Mammary epithelial cell (primary cell): Measurements from ENCODE around the gene RTTN.

Source experiments
- CTCF ChIP-seq, 2 donors: IDR thresholded peaks in 1 of 2; conservative IDR thresholded peaks in 1 of 2; 2 replicates each; pipeline ENCODE4 v1.5.1; 2011 to 2012; ENCODE audit warnings: inconsistent platforms in 2 of 2, low read length in 2 of 2, mild to moderate bottlenecking in 2 of 2, control low read depth in 1 of 2, low read depth in 1 of 2; ENCODE audit not compliant: insufficient read depth in 1 of 2; ENCODE audit errors: extremely low read depth in 1 of 2
- EZH2 ChIP-seq: IDR thresholded peaks from 2 replicates; pipeline ENCODE4 v1.6.1; 2012; ENCODE audit warnings: low read length, inconsistent platforms, borderline replicate concordance

DNA sequence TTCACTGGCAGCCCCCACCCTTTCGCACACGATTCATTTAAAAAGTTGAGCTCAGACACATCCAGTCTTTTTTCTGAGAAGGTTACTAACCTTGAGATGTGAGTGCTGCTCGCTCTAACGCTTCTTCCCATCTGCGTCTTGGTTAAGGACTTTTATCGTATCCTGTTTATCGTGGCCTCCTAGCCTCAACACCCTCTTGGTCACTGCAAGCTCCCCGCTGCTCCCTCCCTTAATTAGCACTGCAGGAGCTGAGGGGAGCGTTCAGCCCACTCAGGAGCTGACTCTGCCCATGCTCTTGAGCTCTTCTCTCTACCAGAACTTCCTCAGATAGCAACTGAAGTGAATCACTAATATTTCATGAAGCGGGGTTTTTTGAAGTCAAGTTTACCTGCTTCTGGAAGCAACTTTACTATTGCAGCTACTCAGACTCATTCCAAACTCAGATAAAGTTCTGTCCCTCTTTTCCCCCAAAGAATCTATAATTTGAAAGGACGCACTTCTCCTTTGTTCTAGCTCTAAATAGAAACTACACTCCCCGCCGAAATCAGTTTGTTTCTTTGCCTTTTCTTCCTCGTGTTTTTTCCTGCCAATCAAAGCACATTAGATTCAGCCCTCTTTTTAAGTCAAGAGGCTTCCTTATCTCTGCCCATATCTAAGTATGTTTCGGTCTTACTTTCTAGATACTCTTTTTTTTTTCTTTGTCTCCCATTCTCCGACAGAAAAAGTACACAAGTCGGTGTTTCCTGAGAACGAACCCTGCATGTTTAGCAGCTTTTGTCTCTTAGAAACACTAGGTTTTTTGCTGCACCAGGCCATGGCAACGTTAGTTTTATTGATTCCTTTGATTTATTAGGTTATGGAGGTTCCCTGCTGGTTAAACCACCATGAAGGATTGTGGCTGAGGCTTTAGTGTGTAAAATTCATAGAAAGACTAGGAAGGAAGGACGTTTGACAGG, 248.5 kb downstream of the RTTN start:
- TF ChIP-seq CTCF (conservative IDR thresholded peaks at IDR 0.05 in 1 of 2, IDR thresholded peaks at IDR 0.05 in 1 of 2; ENCODE audit: extremely low read depth in 1 of 2, insufficient read depth in 1 of 2, low read depth in 1 of 2, low read length in 2 of 2): no peak
- no peak for TF ChIP-seq EZH2
